NOMO-1 treated with dmso at 0.1 percent for 144 hours (cell line): ENCODE measurements around the gene EIF3K.

Source experiments
- DNase-seq: peaks from one replicate; lab custom pipeline; 2025; ENCODE audit not compliant: unreplicated experiment; lab: John Stamatoyannopoulos, UW

Gene EIF3K

GRCh38 chr19:38684078-38684861 is 65.3 kb downstream of the EIF3K start:
- peak; percentile 96 for DNase-seq

GRCh38 chr19:38684862-38685665 is 66.1 kb downstream of the EIF3K start:
- DNase-seq: no peak

- DNase-seq: no peak
Measured at GRCh38 chr19:38685666-38686529, 66.9 kb downstream of the EIF3K start.

- no peak for DNase-seq
Measured at GRCh38 chr19:38686530-38686888, 67.5 kb downstream of the EIF3K start.
